GM12864 (cell line): ENCODE measurements around the gene CD69.

Experiments
- DNase-seq: peaks from one replicate; pipeline ENCODE4 v3.0.0-alpha.2; 2011; ENCODE audit warnings: low read depth
- H3K4me3 ChIP-seq: 2 replicates; pipeline ENCODE4 v1.5.1; 2011; ENCODE audit warnings: mild to moderate bottlenecking, low read depth, low read length, control low read depth
- CTCF ChIP-seq: IDR thresholded peaks from 2 replicates; pipeline ENCODE4 v1.5.1; 2011; ENCODE audit warnings: low read depth, mild to moderate bottlenecking, moderate library complexity, low read length, control low read depth, inconsistent platforms; ENCODE audit errors: missing control alignments

CD69 gene

GRCh38 chr12:9760699-9761418 is at the start of gene CD69:
Gene CD69, minus strand, starts transcription at chr12:9760901. Its CDS starts 81 bp downstream, at chr12:9760820.
- peak; percentile 75 for DNase-seq
- no peak for TF ChIP-seq CTCF
- peak within 1 kb of the TSS; percentile 61 for H3K4me3 ChIP-seq

GRCh38 chr12:9809866-9810265 is 49.2 kb upstream of the CD69 start:
- DNase-seq: no peak
- no peak for TF ChIP-seq CTCF
- no peak overlapping the region for H3K4me3 ChIP-seq

GRCh38 chr12:9809338-9809737 is 48.6 kb upstream of the CD69 start:
- no peak overlapping the region for H3K4me3 ChIP-seq
- TF ChIP-seq CTCF: no peak
- DNase-seq: no peak

- no peak overlapping the region for H3K4me3 ChIP-seq
- TF ChIP-seq CTCF: no peak
- DNase-seq: no peak
These were observed 47.8 kb upstream of the CD69 start for GRCh38 chr12:9808504-9808903.

GRCh38 chr12:9806714-9807113 is 46.0 kb upstream of the CD69 start:
- H3K4me3 ChIP-seq: no peak overlapping the region
- DNase-seq: no peak
- TF ChIP-seq CTCF: no peak

- no peak for TF ChIP-seq CTCF
- H3K4me3 ChIP-seq: no peak overlapping the region
- DNase-seq: no peak
These were observed 45.2 kb upstream of the CD69 start for GRCh38 chr12:9805883-9806282.

- no peak for TF ChIP-seq CTCF
- H3K4me3 ChIP-seq: no peak overlapping the region
- DNase-seq: no peak
These were observed 39.3 kb upstream of the CD69 start for GRCh38 chr12:9799961-9800360.
